HEK293 (cell line): Measurements from ENCODE around the gene THSD7A.

Experiments
- CTCF ChIA-PET: fragments of 350-600 bp; formaldehyde crosslinking; extraction: SDS; loops from one replicate; lab custom pipeline; 2021; ENCODE audit warnings: antibody characterized with exemption; lab: Yijun Ruan, JAX
- POLR2A ChIA-PET: fragments of 300-600 bp; formaldehyde crosslinking; extraction: SDS; loops from one replicate; lab custom pipeline; 2020; ENCODE audit warnings: antibody characterized with exemption, inconsistent platforms; lab: Yijun Ruan, JAX
- H3K27ac ChIP-seq: fragments of 200-500 bp; sonication (Bioruptor generic); 2 replicates; pipeline ENCODE4 v1.5.1; 2014; ENCODE audit warnings: low read depth, low read length, control low read depth, inconsistent platforms; ENCODE audit errors: extremely low read depth
- H3K36me3 ChIP-seq, 2 experiments: fragments of 200-500 bp in 1 of 2; sonication (Bioruptor generic) in 1 of 2; 1 replicate in 1 of 2; 2 replicates in 1 of 2; pipeline ENCODE4 v1.5.1; 2014 to 2017; ENCODE audit warnings: inconsistent platforms in 2 of 2, low read length in 2 of 2; ENCODE audit not compliant: control insufficient read depth in 2 of 2, insufficient read depth in 1 of 2
- H3K4me1 ChIP-seq: fragments of 200-500 bp; sonication (Bioruptor generic); 2 replicates; pipeline ENCODE4 v1.5.1; 2014; ENCODE audit warnings: mild to moderate bottlenecking, low read length, inconsistent platforms; ENCODE audit not compliant: control insufficient read depth, insufficient read depth
- H3K4me3 ChIP-seq: 2 replicates; pipeline ENCODE4 v1.5.1; 2011; ENCODE audit warnings: low read depth, mild to moderate bottlenecking, control low read depth, low read length, moderate library complexity
- H3K9me3 ChIP-seq: fragments of 200-500 bp; sonication (Bioruptor generic); 2 replicates; pipeline ENCODE4 v1.5.1; 2014; ENCODE audit warnings: low read depth, low read length, inconsistent platforms; ENCODE audit not compliant: control insufficient read depth, insufficient read depth
- GFI1B ChIP-seq: fragments of 450-650 bp; formaldehyde crosslinking; IDR thresholded peaks from 2 replicates; pipeline ENCODE4 v1.5.1; 2016; ENCODE audit warnings: missing biosample characterization, missing genetic modification characterization
- HOXA7 ChIP-seq: sonication (generic); formaldehyde crosslinking; IDR thresholded peaks from 2 replicates; pipeline ENCODE4 v1.8.1; 2022; ENCODE audit warnings: missing genetic modification reagents, borderline replicate concordance
- KLF10 ChIP-seq: fragments of 450-650 bp; IDR thresholded peaks from 2 replicates; pipeline ENCODE4 v1.5.1; 2018; ENCODE audit warnings: missing biosample characterization, mild to moderate bottlenecking, missing genetic modification characterization
- KLF9 ChIP-seq: fragments of 450-650 bp; formaldehyde crosslinking; IDR thresholded peaks from 2 replicates; pipeline ENCODE4 v1.5.1; 2016; ENCODE audit warnings: missing biosample characterization, missing genetic modification characterization, low read depth
- RBAK ChIP-seq: fragments of 450-650 bp; formaldehyde crosslinking; IDR thresholded peaks from 2 replicates; pipeline ENCODE4 v1.5.1; 2016; ENCODE audit warnings: missing biosample characterization, missing genetic modification characterization
- SETDB1 ChIP-seq: IDR thresholded peaks from one replicate; pipeline ENCODE4 v1.6.1; 2017; ENCODE audit warnings: mild to moderate bottlenecking, low read length, moderate library complexity, mixed read lengths; ENCODE audit not compliant: insufficient read length
- SP7 ChIP-seq: fragments of 450-650 bp; formaldehyde crosslinking; IDR thresholded peaks from 2 replicates; pipeline ENCODE4 v1.5.1; 2016; ENCODE audit warnings: missing biosample characterization, missing genetic modification characterization
- ZBTB1 ChIP-seq: fragments of 450-650 bp; formaldehyde crosslinking; IDR thresholded peaks from 2 replicates; pipeline ENCODE4 v1.5.1; 2016; ENCODE audit warnings: missing biosample characterization, missing genetic modification characterization
- ZBTB44 ChIP-seq: fragments of 450-650 bp; IDR thresholded peaks from 2 replicates; pipeline ENCODE4 v1.5.1; 2018; ENCODE audit warnings: missing biosample characterization, mild to moderate bottlenecking, missing genetic modification characterization
- ZNF155 ChIP-seq: fragments of 450-650 bp; formaldehyde crosslinking; IDR thresholded peaks from 2 replicates; pipeline ENCODE4 v1.5.1; 2016; ENCODE audit warnings: missing biosample characterization, missing genetic modification characterization
- ZNF16 ChIP-seq: fragments of 450-650 bp; formaldehyde crosslinking; IDR thresholded peaks from 2 replicates; pipeline ENCODE4 v1.5.1; 2016; ENCODE audit warnings: low read depth, missing biosample characterization, missing genetic modification characterization
- ZNF211 ChIP-seq: fragments of 450-650 bp; formaldehyde crosslinking; IDR thresholded peaks from 2 replicates; pipeline ENCODE4 v1.5.1; 2016; ENCODE audit warnings: low read depth, missing biosample characterization, missing genetic modification characterization
- ZNF24 ChIP-seq: fragments of 450-650 bp; formaldehyde crosslinking; IDR thresholded peaks from 2 replicates; pipeline ENCODE4 v1.5.1; 2016; ENCODE audit warnings: missing biosample characterization, missing genetic modification characterization
- ZNF37A ChIP-seq: fragments of 450-650 bp; IDR thresholded peaks from 2 replicates; pipeline ENCODE4 v1.5.1; 2018; ENCODE audit warnings: missing biosample characterization, missing genetic modification characterization
- ZNF768 ChIP-seq: fragments of 450-650 bp; formaldehyde crosslinking; IDR thresholded peaks from 2 replicates; pipeline ENCODE4 v1.5.1; 2018; ENCODE audit warnings: missing biosample characterization, mild to moderate bottlenecking, missing genetic modification characterization
- TF ChIP-seq, protein P1 (sequence below): fragments of 450-650 bp; formaldehyde crosslinking; IDR thresholded peaks from 2 replicates; pipeline ENCODE4 v1.5.1; 2016; ENCODE audit warnings: missing biosample characterization, missing genetic modification characterization
- TF ChIP-seq, protein P2 (sequence below): fragments of 450-650 bp; formaldehyde crosslinking; IDR thresholded peaks from 2 replicates; pipeline ENCODE4 v1.5.1; 2016; ENCODE audit warnings: missing biosample characterization, missing genetic modification characterization
- TF ChIP-seq, protein P3 (sequence below): fragments of 450-650 bp; formaldehyde crosslinking; IDR thresholded peaks from 2 replicates; pipeline ENCODE4 v1.5.1; 2016; ENCODE audit warnings: missing biosample characterization, missing genetic modification characterization
- TF ChIP-seq, protein P4 (sequence below): fragments of 450-650 bp; formaldehyde crosslinking; IDR thresholded peaks from 2 replicates; pipeline ENCODE4 v1.5.1; 2016; ENCODE audit warnings: missing biosample characterization, missing genetic modification characterization
- TF ChIP-seq, protein P5 (sequence below): fragments of 450-650 bp; formaldehyde crosslinking; IDR thresholded peaks from 2 replicates; pipeline ENCODE4 v1.5.1; 2016; ENCODE audit warnings: missing biosample characterization, missing genetic modification characterization

THSD7A gene

GRCh38 chr7:11539853-11540252 is 292.1 kb downstream of the THSD7A start:
- ChIA-PET CTCF (no interaction called here), POLR2A (no interaction called here)
- no peaks in the 10 kb centered on the region for H3K4me1 ChIP-seq
- TF ChIP-seq, protein P1, sequence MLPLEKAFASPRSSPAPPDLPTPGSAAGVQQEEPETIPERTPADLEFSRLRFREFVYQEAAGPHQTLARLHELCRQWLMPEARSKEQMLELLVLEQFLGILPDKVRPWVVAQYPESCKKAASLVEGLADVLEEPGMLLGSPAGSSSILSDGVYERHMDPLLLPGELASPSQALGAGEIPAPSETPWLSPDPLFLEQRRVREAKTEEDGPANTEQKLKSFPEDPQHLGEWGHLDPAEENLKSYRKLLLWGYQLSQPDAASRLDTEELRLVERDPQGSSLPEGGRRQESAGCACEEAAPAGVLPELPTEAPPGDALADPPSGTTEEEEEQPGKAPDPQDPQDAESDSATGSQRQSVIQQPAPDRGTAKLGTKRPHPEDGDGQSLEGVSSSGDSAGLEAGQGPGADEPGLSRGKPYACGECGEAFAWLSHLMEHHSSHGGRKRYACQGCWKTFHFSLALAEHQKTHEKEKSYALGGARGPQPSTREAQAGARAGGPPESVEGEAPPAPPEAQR (tag by site-specific recombination) = no peak
- TF ChIP-seq SETDB1 = no peak
- TF ChIP-seq, protein P2, sequence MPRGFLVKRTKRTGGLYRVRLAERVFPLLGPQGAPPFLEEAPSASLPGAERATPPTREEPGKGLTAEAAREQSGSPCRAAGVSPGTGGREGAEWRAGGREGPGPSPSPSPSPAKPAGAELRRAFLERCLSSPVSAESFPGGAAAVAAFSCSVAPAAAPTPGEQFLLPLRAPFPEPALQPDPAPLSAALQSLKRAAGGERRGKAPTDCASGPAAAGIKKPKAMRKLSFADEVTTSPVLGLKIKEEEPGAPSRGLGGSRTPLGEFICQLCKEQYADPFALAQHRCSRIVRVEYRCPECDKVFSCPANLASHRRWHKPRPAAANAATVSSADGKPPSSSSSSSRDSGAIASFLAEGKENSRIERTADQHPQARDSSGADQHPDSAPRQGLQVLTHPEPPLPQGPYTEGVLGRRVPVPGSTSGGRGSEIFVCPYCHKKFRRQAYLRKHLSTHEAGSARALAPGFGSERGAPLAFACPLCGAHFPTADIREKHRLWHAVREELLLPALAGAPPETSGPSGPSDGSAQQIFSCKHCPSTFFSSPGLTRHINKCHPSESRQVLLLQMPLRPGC (tag by site-specific recombination) = no peak
- no peaks in the 10 kb centered on the region for H3K9me3 ChIP-seq
- H3K4me3 ChIP-seq = no peak overlapping the region
- H3K36me3 ChIP-seq = no peaks in the 10 kb centered on the region
- no peak overlapping the region for H3K27ac ChIP-seq

DNA sequence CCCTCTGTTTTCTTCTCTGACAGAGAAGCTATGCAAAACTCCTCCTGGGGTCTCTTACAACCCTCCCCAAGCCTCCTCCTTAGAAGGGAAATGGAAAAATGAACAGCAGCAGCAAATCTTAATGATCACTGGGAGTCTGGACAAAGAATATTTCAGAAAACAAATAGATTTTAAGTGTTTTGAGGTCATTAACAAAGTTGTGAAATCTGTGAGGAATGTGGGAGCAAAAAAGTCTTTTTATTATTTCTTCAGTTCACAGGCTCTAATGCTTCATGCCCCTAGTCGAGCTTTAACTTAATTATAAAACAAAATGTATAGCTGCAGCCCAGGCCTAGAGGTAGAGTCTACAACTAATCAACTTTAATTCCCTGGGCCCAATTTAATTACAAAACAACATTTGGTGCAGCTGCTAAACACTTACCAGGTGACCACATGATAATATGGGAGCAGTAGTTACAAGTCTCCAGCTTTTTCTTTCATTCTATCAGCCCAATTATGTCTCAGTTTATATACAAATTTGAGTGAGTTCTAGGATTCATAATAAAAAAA is 293.2 kb downstream of the THSD7A start:
- TF ChIP-seq ZNF211 (no peak), ZBTB44 (tag by site-specific recombination) (no peak)
- Histone ChIP-seq H3K27ac (no peak overlapping the region), H3K9me3 (no peaks in the 10 kb centered on the region), H3K36me3 (no peaks in the 10 kb centered on the region), H3K4me3 (no peak overlapping the region), H3K4me1 (no peaks in the 10 kb centered on the region)
- POLR2A ChIA-PET = no interaction called here
- CTCF ChIA-PET = no interaction called here

- CTCF ChIA-PET = no interaction called here
- POLR2A ChIA-PET = no interaction called here
- Histone ChIP-seq H3K27ac (no peak overlapping the region), H3K36me3 (no peaks in the 10 kb centered on the region), H3K4me1 (no peaks in the 10 kb centered on the region), H3K9me3 (no peaks in the 10 kb centered on the region), H3K4me3 (no peak overlapping the region)
- TF ChIP-seq KLF10 (tag by site-specific recombination) = no peak
- TF ChIP-seq ZNF24 (tag by site-specific recombination) = no peak
- no peak for TF ChIP-seq ZBTB1
- no peak for TF ChIP-seq SP7 (tag by site-specific recombination)
- no peak for TF ChIP-seq GFI1B (tag by site-specific recombination)
- TF ChIP-seq ZNF155 (tag by site-specific recombination) = no peak
- no peak for TF ChIP-seq ZNF16
- TF ChIP-seq, protein P3, sequence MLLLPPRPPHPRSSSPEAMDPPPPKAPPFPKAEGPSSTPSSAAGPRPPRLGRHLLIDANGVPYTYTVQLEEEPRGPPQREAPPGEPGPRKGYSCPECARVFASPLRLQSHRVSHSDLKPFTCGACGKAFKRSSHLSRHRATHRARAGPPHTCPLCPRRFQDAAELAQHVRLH (tag by site-specific recombination) = no peak
- TF ChIP-seq RBAK (tag by site-specific recombination) = no peak
- TF ChIP-seq, protein P4, sequence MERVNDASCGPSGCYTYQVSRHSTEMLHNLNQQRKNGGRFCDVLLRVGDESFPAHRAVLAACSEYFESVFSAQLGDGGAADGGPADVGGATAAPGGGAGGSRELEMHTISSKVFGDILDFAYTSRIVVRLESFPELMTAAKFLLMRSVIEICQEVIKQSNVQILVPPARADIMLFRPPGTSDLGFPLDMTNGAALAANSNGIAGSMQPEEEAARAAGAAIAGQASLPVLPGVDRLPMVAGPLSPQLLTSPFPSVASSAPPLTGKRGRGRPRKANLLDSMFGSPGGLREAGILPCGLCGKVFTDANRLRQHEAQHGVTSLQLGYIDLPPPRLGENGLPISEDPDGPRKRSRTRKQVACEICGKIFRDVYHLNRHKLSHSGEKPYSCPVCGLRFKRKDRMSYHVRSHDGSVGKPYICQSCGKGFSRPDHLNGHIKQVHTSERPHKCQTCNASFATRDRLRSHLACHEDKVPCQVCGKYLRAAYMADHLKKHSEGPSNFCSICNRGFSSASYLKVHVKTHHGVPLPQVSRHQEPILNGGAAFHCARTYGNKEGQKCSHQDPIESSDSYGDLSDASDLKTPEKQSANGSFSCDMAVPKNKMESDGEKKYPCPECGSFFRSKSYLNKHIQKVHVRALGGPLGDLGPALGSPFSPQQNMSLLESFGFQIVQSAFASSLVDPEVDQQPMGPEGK = no peak
- TF ChIP-seq ZNF768 (tag by site-specific recombination) = no peak
- no peak for TF ChIP-seq ZNF37A (tag by site-specific recombination)
- no peak for TF ChIP-seq KLF9 (tag by site-specific recombination)
- TF ChIP-seq, protein P5, sequence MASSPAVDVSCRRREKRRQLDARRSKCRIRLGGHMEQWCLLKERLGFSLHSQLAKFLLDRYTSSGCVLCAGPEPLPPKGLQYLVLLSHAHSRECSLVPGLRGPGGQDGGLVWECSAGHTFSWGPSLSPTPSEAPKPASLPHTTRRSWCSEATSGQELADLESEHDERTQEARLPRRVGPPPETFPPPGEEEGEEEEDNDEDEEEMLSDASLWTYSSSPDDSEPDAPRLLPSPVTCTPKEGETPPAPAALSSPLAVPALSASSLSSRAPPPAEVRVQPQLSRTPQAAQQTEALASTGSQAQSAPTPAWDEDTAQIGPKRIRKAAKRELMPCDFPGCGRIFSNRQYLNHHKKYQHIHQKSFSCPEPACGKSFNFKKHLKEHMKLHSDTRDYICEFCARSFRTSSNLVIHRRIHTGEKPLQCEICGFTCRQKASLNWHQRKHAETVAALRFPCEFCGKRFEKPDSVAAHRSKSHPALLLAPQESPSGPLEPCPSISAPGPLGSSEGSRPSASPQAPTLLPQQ (tag by site-specific recombination) = no peak
- TF ChIP-seq HOXA7 (CRISPR knock-in tag) = no peak
Measured at GRCh38 chr7:11533229-11533820, 298.7 kb downstream of the THSD7A start.
